ENCODE measurements around the gene CACNB4. TPM values are rescaled to one million over a fixed set of nuclear protein-coding genes. Genes with fewer than 3 reads are reported as not detected.
"Not testable (repeated sequence)": the region's sequence is repeated elsewhere in the genome, so short reads cannot be mapped to it uniquely, and the experiment has no call there.

CACNB4 gene
- total RNA-seq, 1 donor = 0.54 TPM

DNA sequence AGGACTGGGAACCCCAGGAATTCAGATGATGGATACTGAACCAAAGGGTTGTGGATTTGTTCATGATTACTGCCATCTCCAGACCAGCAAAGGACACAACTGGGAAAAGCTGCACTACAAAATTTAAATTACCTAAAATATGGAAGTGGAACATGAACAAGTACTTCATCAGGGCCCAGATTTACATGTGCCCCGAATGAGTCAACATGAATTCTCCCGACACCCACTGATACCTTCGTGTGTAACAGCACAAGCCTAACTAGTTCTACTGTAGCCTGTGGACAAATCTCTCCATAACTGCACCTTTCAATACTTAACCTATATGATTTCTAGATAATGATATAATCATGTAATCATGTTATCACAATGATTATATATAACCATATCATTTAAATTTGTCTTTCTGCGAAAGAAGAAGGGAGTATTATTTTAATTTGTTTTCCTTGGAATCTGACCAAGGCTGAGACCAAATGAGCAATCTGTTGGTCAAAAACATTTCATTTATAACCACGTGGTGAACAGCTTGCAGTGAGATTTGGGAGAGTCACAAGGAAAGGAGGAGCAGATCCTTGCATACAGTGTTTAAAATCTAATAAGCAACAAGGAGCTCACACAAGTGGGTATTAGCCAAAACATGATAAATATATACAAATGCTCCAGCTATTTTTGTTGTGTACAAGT lies 70.5 kb downstream of the CACNB4 start:
- no peak for DNase-seq (ENCODE audit: low read depth in 2 of 3, low spot score in 2 of 3)

DNA sequence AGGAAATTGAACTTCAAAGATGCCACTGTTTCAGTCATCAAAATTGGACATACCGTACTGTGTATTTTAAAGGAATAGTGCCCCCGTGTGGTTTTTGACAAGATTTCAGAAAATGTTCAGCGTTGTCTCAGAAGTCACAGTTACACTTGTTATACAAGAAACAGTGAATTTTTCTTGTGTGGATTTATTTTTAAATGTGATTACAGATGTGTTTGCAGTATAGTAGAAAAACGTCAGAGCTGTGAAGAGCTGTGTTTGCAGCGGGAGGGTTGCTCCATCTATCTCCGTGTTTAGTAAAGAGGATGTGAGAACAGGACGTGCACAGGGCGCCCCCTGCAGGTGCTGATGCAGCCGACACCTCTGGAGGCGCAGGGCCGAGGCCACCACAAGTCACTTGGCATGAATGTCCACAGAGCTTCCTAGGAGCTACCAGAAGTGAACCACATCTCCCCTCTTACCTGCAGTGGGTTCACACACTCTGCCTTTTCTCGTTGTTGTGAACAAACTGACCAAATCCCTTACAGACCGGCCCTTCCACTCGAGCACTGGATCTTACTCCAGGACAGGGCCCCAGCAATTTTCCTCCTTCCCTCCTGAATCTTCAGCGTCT lies 73.1 kb downstream of the CACNB4 start:
- peak; percentile 56 to 87 (median 80) for DNase-seq (ENCODE audit: low read depth in 2 of 3, low spot score in 2 of 3)

GRCh38 chr2:152024477-152024876 lies 74.4 kb downstream of the CACNB4 start:
- no peak for DNase-seq (ENCODE audit: low read depth in 2 of 3, low spot score in 2 of 3)

DNA sequence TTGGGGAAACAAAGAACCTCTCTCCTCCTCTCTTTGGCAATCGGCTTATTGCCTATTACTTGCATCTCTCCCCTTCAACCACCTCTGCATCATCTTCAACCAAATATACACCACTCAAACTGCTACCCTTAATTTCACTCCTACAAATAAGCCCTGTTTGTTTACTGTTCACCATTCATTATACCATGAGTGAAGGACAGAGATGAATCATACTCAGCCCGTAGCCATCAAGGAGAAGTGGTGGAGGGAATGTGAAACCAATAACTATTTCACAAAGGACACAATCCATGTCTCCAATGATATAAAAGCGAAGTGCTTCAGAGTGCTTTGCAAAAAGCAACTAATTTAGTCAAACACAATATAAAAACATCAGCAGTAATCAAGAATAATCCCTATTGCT lies 76.8 kb downstream of the CACNB4 start:
- no peak for DNase-seq (ENCODE audit: low read depth in 2 of 3, low spot score in 2 of 3)

- not testable (repeated sequence) for DNase-seq (ENCODE audit: low read depth in 2 of 3, low spot score in 2 of 3)
Measured at GRCh38 chr2:152021001-152021400, 77.8 kb downstream of the CACNB4 start.

DNA sequence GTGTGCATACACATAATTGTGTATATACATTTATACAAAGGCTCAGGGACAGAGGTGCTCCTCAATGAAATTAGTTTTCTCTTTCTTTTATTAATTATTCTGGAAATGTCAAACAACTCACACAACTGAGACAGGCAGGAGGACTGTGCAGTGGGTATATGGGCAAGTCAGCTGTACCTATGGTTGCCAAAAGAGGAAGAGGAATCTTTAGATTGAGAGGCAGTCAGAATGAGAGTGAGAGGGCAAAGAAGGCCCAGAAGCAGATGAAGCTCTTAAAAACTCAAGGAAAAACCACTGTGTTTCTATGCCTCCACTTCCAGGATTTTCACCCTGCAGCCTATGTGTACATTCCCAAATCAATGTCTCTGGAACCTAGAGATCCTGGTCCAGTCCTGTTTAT lies 79.1 kb downstream of the CACNB4 start:
- no peak for DNase-seq (ENCODE audit: low read depth in 2 of 3, low spot score in 2 of 3)

DNA sequence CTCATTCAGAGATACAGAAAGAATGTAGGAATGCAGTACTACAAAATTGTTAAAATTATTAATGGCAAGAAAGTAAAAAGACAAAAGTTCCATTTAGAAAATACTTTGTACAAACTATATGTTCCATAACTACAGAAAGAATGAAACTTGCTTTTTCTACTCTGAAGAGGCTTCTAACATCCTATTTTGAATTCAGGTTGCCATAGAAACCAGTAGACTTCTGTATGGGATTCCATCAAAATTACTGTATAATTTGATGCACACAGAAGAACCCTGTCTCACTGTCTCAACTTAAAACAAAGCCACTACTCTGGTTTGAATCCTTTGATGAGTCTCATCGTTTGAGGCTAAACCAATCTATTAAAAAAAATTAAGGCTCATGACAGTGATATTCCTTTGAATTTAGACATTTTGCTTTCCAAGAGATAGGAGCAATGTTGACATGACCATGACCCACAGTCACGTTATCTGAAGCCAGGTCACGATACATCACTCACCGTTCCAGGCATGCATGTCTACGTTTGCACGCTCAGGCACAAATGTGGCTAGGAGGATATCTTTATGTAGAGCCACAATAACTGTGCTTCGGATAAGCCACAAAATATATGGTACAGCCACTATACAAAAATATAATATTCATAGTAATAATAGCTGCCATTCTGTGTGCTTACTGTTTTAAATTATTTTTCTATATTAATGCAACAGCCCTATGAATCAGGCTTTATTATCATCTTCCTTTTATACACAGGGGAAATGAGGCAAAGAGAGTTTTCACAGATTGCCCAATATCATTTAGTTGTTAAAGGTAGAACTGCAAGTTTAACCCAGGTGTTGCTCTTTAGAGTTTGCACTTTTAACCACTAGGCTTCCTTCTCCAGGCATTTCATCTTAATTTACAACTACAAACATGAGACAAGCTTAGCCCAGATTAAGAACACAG lies 82.4 kb downstream of the CACNB4 start:
- DNase-seq (ENCODE audit: low read depth in 2 of 3, low spot score in 2 of 3) = no peak

GRCh38 chr2:152015552-152015951 lies 83.3 kb downstream of the CACNB4 start:
- no peak for DNase-seq (ENCODE audit: low read depth in 2 of 3, low spot score in 2 of 3)

- no peak for DNase-seq (ENCODE audit: low read depth in 2 of 3, low spot score in 2 of 3)
Measured at GRCh38 chr2:152012697-152013096, 86.1 kb downstream of the CACNB4 start.

GRCh38 chr2:152011724-152012123 lies 87.1 kb downstream of the CACNB4 start:
- DNase-seq (ENCODE audit: low read depth in 2 of 3, low spot score in 2 of 3) = no peak

DNA sequence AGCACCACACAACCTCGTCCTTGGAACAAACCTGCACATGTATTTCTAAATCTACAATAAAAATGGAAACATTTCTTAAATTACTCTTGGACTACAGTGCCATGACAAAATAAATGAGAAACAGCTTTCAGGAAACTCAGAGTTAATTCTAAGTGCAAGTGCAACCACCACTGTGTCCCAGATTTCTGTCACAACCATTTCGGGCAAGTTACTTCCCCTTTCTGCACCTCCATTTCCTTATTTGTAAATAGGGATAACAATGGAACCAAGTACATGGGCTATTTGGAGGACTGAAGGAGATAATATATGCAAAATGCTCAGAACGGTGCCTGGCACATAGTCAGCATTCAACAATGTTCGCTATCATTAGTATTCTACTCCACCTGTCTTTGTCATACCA lies 93.2 kb downstream of the CACNB4 start:
- no peak for DNase-seq (ENCODE audit: low read depth in 2 of 3, low spot score in 2 of 3)

GRCh38 chr2:152003283-152003682 lies 95.6 kb downstream of the CACNB4 start:
- DNase-seq (ENCODE audit: low read depth in 2 of 3, low spot score in 2 of 3) = not testable (repeated sequence)

GRCh38 chr2:151999053-151999452 lies 99.8 kb downstream of the CACNB4 start:
- DNase-seq (ENCODE audit: low read depth in 2 of 3, low spot score in 2 of 3) = peak; percentile 5 to 57 (median 44)

DNA sequence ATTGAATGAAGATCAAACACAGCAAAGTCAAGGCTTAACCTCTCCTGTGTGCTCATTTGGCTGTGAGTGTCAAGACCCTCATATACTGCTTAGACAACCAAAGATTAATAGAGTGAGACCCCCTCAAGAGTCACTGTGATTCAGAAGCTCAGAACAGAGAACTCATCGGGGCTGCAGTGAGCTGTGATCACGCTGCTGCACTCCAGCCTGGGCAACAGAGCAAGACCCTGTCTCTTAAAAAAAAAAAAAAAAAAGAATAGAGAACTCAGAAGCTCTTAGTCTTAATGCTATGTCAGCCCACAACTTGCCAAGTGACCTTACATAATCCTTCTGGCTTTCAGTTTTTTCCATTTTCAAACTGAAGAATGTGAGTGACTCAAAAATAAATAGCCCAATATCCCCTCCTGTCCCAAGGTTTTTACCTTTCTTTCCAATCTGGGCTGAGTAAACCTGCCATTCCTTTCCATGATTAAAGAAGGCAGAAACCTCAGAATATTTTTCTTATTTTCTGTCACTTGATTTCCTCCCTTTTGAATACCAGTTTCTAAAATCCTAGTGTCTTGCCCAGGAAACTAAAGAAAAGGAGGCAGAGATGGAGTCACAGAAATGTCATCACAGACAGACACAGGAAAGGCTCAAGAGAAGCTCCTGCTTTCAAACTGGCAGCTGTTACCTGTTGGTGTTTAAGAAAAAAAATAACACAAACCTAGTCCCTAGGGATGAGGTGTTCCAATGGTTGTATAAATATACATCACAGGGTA lies 102.4 kb downstream of the CACNB4 start:
- no peak for DNase-seq (ENCODE audit: low read depth in 2 of 3, low spot score in 2 of 3)

- peak in 1 of 3 donors; percentile 36 for DNase-seq (ENCODE audit: low read depth in 2 of 3, low spot score in 2 of 3)
Measured at GRCh38 chr2:151995161-151995557, 103.7 kb downstream of the CACNB4 start.

DNA sequence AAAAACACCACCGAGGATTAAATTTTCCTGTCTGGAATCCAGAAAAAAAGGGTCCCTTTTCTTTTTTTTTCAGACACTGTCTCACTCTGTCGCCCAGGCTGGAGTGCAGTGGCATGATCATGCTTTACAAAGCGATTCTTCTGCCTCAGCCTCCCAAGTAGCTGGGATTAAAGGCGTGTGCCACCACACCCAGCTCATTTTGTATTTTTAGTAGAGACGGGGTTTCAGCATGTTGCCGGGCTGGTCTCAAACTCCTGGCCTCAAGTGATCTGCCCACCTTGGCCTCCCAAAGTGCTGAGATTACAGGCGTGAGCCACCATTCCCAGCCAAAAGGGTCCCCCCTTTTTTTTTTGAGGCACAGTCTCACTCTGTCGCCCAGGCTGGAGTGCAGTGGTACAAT lies 104.7 kb downstream of the CACNB4 start:
- DNase-seq (ENCODE audit: low read depth in 2 of 3, low spot score in 2 of 3) = not testable (repeated sequence)

- no peak for DNase-seq (ENCODE audit: low read depth in 2 of 3, low spot score in 2 of 3)
Measured at GRCh38 chr2:151991010-151991409, 107.8 kb downstream of the CACNB4 start.

GRCh38 chr2:151989378-151989777 lies 109.5 kb downstream of the CACNB4 start:
- no peak for DNase-seq (ENCODE audit: low read depth in 2 of 3, low spot score in 2 of 3)

- no peak for DNase-seq (ENCODE audit: low read depth in 2 of 3, low spot score in 2 of 3)
Measured at GRCh38 chr2:151987484-151987883, 111.4 kb downstream of the CACNB4 start.

DNA sequence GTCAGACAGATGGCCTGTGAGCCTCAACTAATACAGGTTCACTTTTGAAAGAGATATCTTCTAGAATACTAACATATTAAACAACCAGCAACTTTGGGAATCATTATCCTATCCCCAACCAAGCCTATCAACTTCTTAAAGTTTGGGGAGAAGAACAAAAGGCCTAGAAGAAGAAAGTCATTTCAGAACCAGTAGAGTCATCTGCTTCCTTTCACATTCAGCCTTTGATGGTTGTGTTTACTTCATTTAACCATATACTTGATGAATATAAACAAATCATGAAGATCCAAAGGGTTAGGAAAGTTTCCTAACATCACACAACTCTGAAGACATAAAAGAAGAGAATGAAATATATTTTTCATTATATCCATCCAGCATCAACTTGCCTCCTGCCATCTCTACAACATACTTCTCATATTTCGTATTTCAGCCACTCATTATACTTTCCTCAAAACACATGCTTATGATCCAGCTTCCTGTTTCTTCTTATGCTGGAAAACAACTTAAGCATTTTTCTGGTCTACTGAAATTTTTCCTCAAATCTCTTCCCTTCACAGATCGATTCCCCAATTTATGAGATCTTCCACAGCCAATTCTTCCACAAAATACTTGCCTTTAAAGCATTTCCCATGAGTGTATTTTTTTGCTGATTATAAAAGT lies 114.3 kb downstream of the CACNB4 start:
- no peak for DNase-seq (ENCODE audit: low read depth in 2 of 3, low spot score in 2 of 3)

Data from hematopoietic multipotent progenitor cell (in vitro differentiated cells).